Fibroblast of skin of back (primary cell): ENCODE results near the gene NUBPL.
"Not testable (repeated sequence)": the region's sequence is repeated elsewhere in the genome, so short reads cannot be mapped to it uniquely, and the experiment has no call there.

ENCODE experiments used
- DNase-seq: peaks from one replicate; pipeline ENCODE4 v3.0.0-alpha.2; 2013

The NUBPL gene

DNA sequence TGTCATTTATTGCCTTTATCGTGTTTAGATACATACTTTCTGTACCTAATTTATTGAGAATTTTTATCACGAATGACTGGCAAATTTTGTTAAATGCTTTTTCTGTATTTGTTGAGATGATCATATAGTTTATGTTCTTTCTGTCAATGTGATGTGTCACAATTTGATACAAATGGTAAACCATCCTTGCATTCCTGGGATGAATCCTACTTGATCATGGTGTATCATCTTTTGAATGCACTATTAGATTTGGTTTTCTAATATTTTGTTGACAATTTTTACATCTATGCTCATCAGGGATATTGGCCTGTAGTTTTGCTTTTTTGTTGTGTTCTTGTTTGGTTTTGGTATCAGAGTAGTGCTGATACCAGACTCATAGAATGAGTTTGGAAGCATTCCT, 185.1 kb downstream of the NUBPL start:
- no peak for DNase-seq

GRCh38 chr14:31749275-31749674, 188.1 kb downstream of the NUBPL start:
- no peak for DNase-seq

DNA sequence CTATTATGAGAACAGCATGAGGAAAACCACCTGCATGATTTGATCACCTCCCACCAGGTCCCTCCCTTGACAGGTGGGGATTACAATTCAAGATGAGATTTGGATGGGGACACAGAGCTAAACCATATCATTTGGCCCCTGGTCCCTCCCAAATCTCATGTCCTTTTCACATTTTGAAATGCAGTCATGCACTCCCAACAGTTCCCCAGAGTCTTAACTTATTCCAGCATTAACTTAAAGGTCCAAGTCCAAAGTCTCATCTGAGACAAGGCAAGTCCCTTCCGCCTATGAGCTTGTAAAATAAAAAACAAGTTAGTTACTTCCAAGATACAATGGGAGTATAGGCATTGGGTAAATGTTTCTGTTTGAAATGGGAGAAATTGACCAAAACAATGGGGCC, 189.8 kb downstream of the NUBPL start:
- not testable (repeated sequence) for DNase-seq

- DNase-seq: no peak
Measured at GRCh38 chr14:31752867-31753661, 191.9 kb downstream of the NUBPL start.

DNA sequence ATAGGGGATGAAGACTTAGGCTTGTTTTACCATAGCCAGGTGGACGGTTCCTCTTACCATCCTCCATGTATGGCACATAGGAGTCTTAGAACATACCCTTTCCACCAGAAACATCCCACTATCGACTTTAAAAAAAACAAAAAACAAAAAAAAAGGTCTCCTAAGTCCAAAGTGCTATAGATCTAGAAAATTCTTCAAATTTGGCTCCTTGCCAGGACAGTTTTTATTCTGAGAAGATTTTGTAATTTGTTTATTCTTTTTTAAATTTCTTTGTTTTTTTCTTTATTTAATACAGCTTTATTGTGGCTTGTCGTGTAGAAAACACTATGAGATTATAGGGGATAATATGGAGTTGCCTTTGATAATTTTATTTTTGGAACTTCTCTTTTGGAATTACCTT, 197.7 kb downstream of the NUBPL start:
- DNase-seq: no peak

- no peak for DNase-seq
Measured at GRCh38 chr14:31760277-31760676, 199.1 kb downstream of the NUBPL start.

DNA sequence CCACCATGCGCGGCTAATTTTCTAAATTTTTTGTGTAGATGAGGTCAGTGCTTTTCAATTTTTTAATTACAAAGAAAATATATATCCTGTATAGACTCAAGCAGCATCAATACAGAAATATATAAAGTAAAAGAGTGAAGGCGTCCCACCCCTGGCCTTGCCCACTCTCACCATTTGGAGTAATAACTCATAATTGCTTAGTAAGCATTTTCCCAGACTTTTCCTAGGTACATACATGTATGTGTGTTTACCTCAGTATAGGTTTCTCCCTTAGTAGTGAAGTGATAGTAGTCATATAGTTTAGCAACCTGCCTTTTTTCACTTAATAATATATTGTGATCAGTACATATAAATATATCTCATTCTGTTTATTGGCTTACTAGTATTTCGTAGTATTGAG, 200.1 kb downstream of the NUBPL start:
- no peak for DNase-seq

- no peak for DNase-seq
Measured at GRCh38 chr14:31763041-31763440, 201.8 kb downstream of the NUBPL start.

GRCh38 chr14:31766315-31766892, 205.2 kb downstream of the NUBPL start:
- DNase-seq: no peak

DNA sequence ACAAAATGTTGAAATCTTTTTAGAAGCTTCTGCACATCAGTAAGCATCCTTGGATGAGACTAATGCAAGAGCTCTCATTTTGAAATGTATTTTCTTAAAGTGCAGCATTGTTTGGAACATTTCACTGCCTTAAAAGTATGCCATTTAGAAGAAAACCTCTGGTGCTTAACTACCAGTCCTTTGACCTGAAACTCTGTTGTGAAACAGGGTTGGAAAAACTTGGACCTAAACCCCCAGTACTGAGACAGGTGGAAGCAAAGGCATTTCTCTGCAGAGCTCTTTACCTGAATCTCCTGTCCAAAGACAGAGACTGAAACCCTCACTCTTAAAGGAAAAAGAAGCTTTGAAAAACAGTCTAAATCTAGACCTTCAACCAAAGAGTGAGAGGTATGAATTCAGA, 207.2 kb downstream of the NUBPL start:
- no peak for DNase-seq

- peak; percentile 2 for DNase-seq
Measured at GRCh38 chr14:31770271-31770670, 209.1 kb downstream of the NUBPL start.

GRCh38 chr14:31774567-31774966, 213.4 kb downstream of the NUBPL start:
- no peak for DNase-seq

- DNase-seq: no peak
Measured at GRCh38 chr14:31777312-31777711, 216.1 kb downstream of the NUBPL start.

GRCh38 chr14:31781578-31781977, 220.4 kb downstream of the NUBPL start:
- peak; percentile 3 for DNase-seq

DNA sequence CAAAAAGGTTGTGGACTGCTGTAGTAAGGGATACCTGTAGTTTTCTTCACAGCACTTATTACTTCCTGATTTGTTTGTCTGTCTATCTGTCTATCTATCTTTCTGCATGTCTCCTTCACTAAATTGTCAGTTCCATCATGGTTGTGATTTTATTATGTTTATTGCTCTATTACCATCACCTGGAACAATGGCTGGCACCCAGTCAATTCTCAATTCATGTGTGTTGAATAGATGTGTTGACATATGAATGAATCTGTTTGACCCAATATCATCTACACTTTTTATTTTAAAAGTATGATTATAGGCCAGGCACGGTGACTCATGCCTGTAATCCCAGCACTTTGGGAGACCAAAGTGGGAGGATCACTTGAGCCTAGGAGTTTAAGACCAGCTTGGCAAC, 224.4 kb downstream of the NUBPL start:
- DNase-seq: no peak

GRCh38 chr14:31787377-31787776, 226.2 kb downstream of the NUBPL start:
- DNase-seq: no peak

- DNase-seq: no peak
Measured at GRCh38 chr14:31788340-31788739, 227.1 kb downstream of the NUBPL start.

DNA sequence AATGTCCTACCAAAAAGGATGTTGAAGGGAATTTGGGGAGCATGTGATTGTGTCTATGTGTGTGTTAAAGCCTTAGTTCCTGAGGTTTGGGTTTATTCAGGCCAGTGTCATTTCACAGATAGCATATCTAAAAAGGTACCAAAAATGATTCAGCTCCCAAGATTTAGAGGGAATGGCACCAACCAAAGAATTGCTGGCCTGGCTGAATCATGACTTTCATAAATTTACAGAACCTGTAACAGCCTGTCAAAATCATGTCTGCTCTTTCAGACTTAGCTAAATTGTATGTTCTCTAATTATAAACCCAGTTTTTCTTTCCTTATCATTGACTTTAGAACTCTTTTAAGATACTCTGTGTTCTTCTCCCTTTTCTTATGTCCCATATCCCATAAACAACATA, 231.5 kb downstream of the NUBPL start:
- DNase-seq: no peak

DNA sequence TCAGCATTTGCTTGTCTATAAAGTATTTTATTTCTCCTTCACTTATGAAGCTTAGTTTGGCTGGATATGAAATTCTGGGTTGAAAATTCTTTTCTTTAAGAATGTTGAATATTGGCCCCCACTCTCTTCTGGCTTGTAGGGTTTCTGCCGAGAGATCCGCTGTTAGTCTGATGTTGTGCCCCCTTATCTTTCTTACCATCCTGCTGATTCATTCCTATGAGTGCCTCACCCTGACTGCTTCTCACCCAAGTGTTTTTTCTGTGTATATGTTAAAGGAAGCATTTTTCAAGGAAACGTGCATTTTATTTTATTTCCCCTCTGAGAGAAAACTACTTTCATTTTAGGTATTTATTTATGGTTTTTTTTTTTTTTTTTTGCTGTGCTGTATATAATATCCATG, 236.7 kb downstream of the NUBPL start:
- not testable (repeated sequence) for DNase-seq

GRCh38 chr14:31802838-31803237, 241.6 kb downstream of the NUBPL start:
- no peak for DNase-seq

DNA sequence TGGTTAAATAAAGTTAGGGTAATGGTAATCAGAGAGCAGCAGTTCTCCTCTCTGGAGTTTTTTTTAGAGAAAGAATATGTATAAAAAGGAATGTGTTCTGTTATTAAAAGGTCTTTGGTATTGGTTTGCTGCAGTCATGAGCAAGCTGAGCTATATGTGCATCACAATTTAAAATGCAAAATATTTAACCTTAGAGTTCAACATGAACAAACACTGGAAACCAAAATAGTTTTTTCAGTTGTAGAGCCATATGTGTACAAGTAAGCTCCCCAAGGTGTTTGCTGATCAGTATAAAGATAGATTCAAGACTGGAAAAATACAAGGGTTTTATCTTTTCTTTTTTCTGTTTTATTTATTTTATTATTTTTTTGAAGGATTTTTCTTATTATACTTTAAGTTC, 245.0 kb downstream of the NUBPL start:
- no peak for DNase-seq

DNA sequence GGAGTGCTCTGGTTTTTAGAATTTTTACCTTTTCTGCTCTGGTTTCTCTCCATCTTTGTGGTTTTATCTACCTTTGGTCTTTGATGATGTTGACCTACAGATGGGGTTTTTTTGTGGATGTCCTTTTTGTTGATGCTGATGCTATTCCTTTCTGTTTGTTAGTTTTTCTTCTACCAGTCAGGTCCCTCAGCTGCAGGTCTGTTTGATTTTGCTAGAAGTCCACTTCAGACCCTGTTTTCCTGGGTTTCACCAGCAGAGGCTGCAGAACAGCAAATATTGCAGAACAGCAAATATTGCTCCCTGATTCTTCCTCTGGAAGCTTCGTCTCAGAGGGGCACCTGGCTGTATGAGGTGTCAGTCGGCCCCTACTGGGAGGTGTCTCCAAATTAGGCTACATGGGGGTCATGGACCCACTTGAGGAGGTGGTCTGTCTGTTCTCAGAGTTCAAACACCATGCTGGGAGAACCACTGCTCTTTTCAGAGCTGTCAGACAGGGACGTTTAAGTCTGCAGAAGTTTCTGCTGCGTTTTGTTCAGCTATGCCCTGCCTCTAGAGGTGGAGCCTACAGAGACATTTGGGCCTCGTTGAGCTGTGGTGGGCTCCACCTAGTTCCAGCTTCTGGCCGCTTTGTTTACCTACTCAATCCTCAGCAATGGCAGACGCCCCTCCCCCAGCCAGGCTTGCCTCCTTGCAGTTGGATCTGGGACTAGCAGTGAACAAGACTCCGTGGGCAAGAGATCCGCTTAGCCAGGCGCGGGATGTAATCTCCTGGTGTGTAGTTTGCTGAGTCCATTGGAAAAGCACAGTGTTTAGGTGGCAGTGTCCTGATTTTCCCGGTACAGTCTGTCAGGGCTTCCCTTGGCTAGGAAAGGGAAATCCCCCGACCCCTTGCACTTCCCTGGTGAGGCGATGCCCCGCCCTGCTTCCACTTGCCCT, 250.8 kb downstream of the NUBPL start:
- not testable (repeated sequence) for DNase-seq
